AG08396 (cell line): ENCODE data around the gene MACROD2.

ENCODE experiments used
- DNase-seq: peaks from one replicate; pipeline ENCODE4 v3.0.0; 2012; ENCODE audit warnings: low spot score, mixed read lengths

The MACROD2 gene

GRCh38 chr20:14470231-14470899, 475.0 kb downstream of the MACROD2 start:
- DNase-seq, result no peak

GRCh38 chr20:14470977-14471661, 475.8 kb downstream of the MACROD2 start:
- DNase-seq, result no peak

GRCh38 chr20:14477125-14477524, 481.8 kb downstream of the MACROD2 start:
- DNase-seq, result peak; percentile 48

GRCh38 chr20:14478126-14478525, 482.8 kb downstream of the MACROD2 start:
- no peak for DNase-seq

GRCh38 chr20:14481863-14482262, 486.5 kb downstream of the MACROD2 start:
- DNase-seq, result peak; percentile 18

- no peak for DNase-seq
Measured at GRCh38 chr20:14488212-14488611, 492.9 kb downstream of the MACROD2 start.

- no peak for DNase-seq
Measured at GRCh38 chr20:14488756-14489479, 493.6 kb downstream of the MACROD2 start.

- no peak for DNase-seq
Measured at GRCh38 chr20:14489544-14489943, 494.2 kb downstream of the MACROD2 start.

- DNase-seq, result no peak
Measured at GRCh38 chr20:14491436-14491835, 496.1 kb downstream of the MACROD2 start.

- DNase-seq, result no peak
Measured at GRCh38 chr20:14493408-14493807, 498.1 kb downstream of the MACROD2 start.

- DNase-seq, result no peak
Measured at GRCh38 chr20:14494355-14494754, 499.0 kb downstream of the MACROD2 start.

- no peak for DNase-seq
Measured at GRCh38 chr20:14495066-14495465, 499.8 kb downstream of the MACROD2 start.

- DNase-seq, result no peak
Measured at GRCh38 chr20:14497004-14497403, 501.7 kb downstream of the MACROD2 start.

- DNase-seq, result no peak
Measured at GRCh38 chr20:14498772-14499171, 503.5 kb downstream of the MACROD2 start.

- DNase-seq, result no peak
Measured at GRCh38 chr20:14505476-14505875, 510.2 kb downstream of the MACROD2 start.

GRCh38 chr20:14507711-14508110, 512.4 kb downstream of the MACROD2 start:
- DNase-seq, result no peak

- no peak for DNase-seq
Measured at GRCh38 chr20:14510341-14510740, 515.0 kb downstream of the MACROD2 start.

GRCh38 chr20:14512839-14513238, 517.5 kb downstream of the MACROD2 start:
- DNase-seq, result no peak

GRCh38 chr20:14518648-14519047, 523.3 kb downstream of the MACROD2 start:
- DNase-seq, result no peak

- DNase-seq, result no peak
Measured at GRCh38 chr20:14521016-14521415, 525.7 kb downstream of the MACROD2 start.

- no peak for DNase-seq
Measured at GRCh38 chr20:14521436-14521835, 526.1 kb downstream of the MACROD2 start.

GRCh38 chr20:14522595-14522994, 527.3 kb downstream of the MACROD2 start:
- DNase-seq, result no peak

GRCh38 chr20:14523090-14523489, 527.8 kb downstream of the MACROD2 start:
- no peak for DNase-seq
